GM12872 (cell line): ENCODE measurements around the gene ULK2.

Experiments
- CTCF ChIP-seq: IDR thresholded peaks from 3 replicates; pipeline ENCODE4 v1.5.1; 2011; ENCODE audit warnings: low read depth, mild to moderate bottlenecking, low read length, moderate library complexity; ENCODE audit not compliant: insufficient read depth

The ULK2 gene

GRCh38 chr17:19791918-19792550 lies 75.7 kb downstream of the ULK2 start:
- no peak for TF ChIP-seq CTCF

GRCh38 chr17:19787733-19788357 lies 79.9 kb downstream of the ULK2 start:
- TF ChIP-seq CTCF = no peak

GRCh38 chr17:19785854-19786253 lies 81.9 kb downstream of the ULK2 start:
- no peak for TF ChIP-seq CTCF

GRCh38 chr17:19781488-19782458 lies 86.0 kb downstream of the ULK2 start:
- TF ChIP-seq CTCF = no peak

- TF ChIP-seq CTCF = no peak
These were observed 86.9 kb downstream of the ULK2 start for GRCh38 chr17:19780846-19781245.

GRCh38 chr17:19773534-19773933 lies 94.2 kb downstream of the ULK2 start:
- TF ChIP-seq CTCF = no peak

- TF ChIP-seq CTCF = no peak
These were observed 95.6 kb downstream of the ULK2 start for GRCh38 chr17:19771971-19772630.
